ENCODE data around the gene CCDC188.
A peak's percentile ranks its signal among the peaks of the same experiment; 100 is the strongest.

Gene CCDC188

GRCh38 chr22:20131859-20132685 lies 18.8 kb downstream of the CCDC188 start:
- DNase-seq = no peak

- DNase-seq = peak; percentile 47
These were observed 19.3 kb downstream of the CCDC188 start, which contains the start of gene ZDHHC8 for GRCh38 chr22:20131597-20131858. ZDHHC8 (plus strand) TSS chr22:20131804; CDS start chr22:20131948, 144 bp downstream.

- DNase-seq = peak; percentile 82
These were observed 19.9 kb downstream of the CCDC188 start for GRCh38 chr22:20130731-20131596.

GRCh38 chr22:20130319-20130718 lies 20.5 kb downstream of the CCDC188 start:
- DNase-seq = peak; percentile 19

GRCh38 chr22:20129747-20130014 lies 21.2 kb downstream of the CCDC188 start:
- DNase-seq = no peak

GRCh38 chr22:20128902-20129746 lies 21.7 kb downstream of the CCDC188 start:
- peak; percentile 66 for DNase-seq

GRCh38 chr22:20128619-20128901 lies 22.3 kb downstream of the CCDC188 start:
- DNase-seq = no peak

- DNase-seq = no peak
These were observed 22.8 kb downstream of the CCDC188 start for GRCh38 chr22:20127869-20128618.

GRCh38 chr22:20127318-20127868 lies 23.5 kb downstream of the CCDC188 start:
- no peak for DNase-seq

GRCh38 chr22:20126284-20127029 lies 24.4 kb downstream of the CCDC188 start:
- DNase-seq = no peak

- DNase-seq = no peak
These were observed 25.4 kb downstream of the CCDC188 start for GRCh38 chr22:20125201-20126174.

GRCh38 chr22:20124083-20124787 lies 26.6 kb downstream of the CCDC188 start:
- no peak for DNase-seq

- no peak for DNase-seq
These were observed 27.3 kb downstream of the CCDC188 start for GRCh38 chr22:20123366-20124082.

GRCh38 chr22:20121856-20122415 lies 28.9 kb downstream of the CCDC188 start:
- no peak for DNase-seq

GRCh38 chr22:20118300-20119020 lies 32.4 kb downstream of the CCDC188 start:
- DNase-seq = no peak

GRCh38 chr22:20117633-20118299 lies 33.1 kb downstream of the CCDC188 start:
- DNase-seq = peak; percentile 58

- peak; percentile 97 for DNase-seq
These were observed 33.8 kb downstream of the CCDC188 start, which contains the start of gene TRMT2A for GRCh38 chr22:20116951-20117632. TRMT2A (minus strand) TSS chr22:20117226; CDS start chr22:20116906, 320 bp downstream.

Measured in CD4-positive, alpha-beta T cell treated with Interleukin-21 for 1 hour (primary cell).